GM10847 (cell line): ENCODE measurements around the gene P3H1.

ENCODE experiments used
- POLR2A ChIP-seq: IDR thresholded peaks from 2 replicates; pipeline ENCODE4 v1.6.1; 2011; ENCODE audit not compliant: insufficient read length; ENCODE audit errors: extremely low read depth

Gene P3H1

DNA sequence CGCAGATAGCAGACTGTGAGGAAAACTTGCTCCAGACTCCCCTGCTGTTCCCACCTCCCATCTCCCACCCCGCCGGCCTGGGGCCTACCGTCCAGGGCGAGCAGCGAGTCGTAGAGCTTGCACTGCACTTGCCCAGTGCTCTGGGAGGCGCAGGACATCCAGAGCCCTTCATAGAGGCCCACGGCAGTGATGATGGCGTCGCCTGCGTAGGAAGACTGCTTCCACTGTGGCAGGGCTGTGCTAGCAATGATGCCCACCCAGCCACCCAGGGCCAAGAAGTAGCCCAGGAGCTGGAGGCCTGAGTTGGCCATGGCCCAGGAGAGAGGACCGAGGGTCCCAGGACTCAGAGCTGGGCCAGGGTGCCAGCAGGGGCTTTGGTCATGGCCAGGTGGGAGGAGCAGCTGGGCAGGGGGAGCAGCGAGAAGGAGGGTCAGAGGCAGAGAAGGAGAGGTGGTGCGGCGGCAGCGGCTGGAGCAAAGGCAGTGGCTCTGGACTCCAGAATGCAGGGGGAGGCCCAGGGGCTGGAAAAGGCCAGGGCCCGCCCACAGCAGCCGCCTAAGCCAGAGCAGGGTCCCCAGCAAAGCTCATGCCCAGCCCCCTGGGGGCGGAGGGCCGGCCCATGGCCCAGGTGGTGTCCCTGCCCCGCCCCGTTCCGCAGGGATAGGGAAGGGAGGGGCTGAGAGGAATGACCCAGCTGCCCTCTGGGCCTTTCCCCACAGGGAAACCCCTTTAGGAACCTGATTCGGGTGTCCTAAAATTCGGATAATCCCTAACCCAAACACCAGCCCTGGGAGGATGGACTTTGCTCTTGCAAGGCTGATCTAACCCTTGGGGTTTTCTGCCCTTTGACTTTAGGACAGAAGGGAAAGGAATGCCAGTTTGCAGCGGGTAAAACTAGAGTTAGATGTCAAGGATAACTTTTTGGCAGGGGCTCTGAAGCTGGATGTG, 26.8 kb downstream of the P3H1 start, which contains the start of gene CLDN19:
Gene CLDN19, minus strand, starts transcription at position 484 of the 948 bp plus-strand sequence. Its CDS starts 173 bp downstream, at position 311.
- TF ChIP-seq POLR2A = no peak

DNA sequence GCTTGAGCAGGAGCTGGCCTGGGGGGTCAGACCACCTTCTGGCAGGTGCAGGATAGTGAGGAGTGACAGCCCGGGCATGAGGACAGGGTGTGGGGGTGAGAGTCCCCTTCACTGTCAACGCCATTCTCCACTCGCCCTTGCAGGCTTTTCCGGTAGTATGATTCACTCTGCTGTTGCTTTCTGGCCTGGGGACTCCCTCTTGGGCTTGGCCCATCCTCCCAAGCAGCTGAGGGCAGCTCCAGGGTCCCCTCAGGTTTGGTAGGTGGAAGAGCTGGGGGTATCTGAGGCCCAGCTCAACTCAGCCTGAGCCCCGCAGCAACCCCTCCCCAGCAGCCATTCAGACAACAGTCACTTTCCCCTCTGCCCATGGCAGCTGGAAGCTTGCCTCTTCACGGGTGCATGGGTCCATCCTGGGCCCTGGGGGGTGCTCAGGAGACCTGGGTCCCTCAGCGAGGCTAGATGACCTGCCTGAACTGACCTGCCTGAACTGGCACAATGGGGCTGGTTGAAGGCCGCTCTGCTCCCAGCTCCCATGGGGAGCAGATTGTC, 28.1 kb downstream of the P3H1 start:
- TF ChIP-seq POLR2A = no peak

DNA sequence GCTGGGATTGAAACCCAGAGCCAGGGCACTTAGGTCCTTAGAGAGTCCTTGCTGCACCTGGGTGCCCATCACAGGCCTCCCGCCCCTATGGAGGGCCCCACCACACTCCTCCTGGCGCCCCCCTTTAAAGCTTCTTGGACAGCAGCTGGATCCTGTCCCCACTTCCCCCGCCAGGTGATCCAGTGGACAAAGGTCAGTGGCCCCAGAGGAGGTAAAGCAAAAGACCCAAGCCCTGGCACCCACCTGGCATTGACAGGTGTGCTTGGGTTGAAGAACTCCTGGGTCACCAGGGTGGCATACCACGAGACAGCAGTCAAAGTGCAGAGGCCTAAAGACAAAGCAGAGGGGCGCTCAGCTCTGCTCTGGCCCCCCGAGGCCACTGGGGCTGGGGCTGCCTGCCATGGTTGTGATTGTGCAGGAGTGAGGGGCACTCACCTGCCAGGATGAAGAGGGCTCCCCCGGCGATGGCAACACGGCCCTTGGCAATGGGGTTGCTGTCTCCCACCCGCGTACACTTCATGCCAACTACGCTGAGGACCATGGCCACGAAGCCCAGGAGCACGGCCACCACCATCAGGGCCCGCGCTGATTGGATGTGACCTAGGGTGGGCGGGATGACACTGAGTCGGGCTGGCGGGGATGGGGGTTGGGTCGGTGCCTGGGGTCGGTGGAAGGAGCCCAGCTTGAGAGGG, 28.7 kb downstream of the P3H1 start:
- no peak for TF ChIP-seq POLR2A

DNA sequence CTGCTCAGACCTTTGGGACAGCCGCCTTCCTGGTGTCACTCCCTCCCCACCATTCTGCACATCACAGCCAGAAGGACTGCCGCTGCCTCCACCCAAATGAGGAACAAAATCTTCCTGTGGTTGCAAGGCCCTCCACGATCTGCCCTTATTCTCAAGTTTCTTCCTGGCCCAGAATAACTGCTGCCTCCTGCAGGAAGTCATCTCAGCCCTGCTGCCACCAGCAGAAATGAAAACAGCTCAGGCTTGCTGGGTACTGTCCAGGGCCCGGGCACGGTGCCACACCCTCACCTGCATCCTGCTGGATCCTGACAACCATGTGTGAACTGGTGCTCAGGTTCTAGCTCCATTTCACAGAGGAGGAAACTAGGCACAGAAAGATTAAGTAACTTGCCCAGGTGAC, 29.6 kb downstream of the P3H1 start:
- no peak for TF ChIP-seq POLR2A

DNA sequence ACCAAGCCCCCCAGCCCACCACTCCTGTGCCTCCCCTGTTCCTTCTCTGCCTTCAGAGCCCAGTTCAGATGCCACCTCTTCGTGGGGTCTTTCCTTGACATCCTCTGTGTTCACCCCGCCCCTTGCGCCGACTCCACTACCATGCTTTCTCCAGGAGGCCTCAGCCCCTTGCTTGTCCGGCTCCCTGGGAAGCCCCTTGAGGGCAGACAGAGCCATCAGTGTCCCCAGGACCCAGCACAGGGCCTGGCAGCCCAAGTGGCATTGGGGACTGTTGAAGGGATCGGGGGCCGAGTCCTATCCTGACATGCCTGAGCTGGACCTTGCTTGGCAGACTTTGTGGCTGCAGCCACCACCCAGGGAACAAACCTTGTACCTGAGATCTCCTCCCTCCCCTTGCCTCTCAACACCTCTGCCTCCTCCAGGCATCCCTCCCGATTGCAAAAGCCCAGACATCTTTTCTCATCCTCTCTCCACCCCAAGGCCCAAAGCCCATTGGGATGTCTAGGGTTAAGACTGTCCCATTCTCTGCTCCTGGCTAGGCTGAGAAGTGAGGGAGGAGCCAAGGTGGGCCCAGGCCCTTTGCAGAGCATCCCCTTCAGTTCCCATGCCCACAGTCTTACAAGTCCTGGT, 30.1 kb downstream of the P3H1 start:
- no peak for TF ChIP-seq POLR2A

DNA sequence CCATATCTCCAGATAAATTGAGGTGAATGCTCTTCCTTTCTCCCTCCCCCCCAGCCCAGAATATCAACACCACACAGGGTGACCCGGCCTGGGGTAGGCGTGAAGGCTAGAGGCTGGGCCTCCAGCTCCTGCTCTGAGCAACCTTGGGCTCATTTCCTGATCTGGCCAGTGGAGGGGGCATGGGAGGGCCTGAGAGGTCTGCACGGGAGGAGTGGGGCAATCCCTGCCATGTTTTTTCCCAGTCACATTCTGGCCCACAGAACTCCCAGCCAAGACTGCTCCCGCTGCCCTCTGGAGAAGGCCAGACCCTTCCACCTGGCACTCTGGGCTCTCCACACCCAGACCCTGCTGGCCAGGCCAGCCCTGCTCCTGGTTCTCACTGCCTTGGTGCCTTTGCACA, 30.7 kb downstream of the P3H1 start:
- no peak for TF ChIP-seq POLR2A

DNA sequence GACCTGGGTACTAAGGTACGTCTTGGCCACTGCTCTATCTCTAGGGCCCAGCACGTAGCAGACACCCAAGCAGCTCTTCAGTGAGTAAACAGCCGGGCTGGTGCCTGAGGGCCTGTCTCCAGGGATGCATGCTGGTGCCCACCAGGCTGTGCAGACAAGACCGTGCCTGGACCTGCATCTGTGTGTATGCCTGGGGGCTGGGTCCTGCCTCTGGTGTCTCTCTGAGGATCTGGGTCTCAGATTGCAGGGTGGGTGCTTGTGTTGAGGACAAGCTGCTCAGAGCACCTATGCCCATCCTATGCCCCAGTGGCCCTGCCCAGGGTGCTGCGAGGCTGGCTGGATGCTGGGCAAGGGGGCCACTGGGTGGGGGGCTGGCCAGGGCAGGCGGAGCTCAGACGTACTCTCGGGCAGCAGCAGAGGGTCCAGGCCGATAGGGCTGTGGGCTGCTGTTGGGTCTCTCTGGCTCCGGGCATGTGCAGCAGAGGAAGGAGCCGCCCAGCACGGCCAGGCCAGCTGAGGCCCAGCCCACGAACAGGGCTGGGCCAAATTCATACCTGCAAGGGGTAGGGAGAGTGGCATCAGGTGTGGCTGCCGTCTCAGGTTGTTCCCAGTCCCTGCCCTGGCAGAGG, 31.2 kb downstream of the P3H1 start:
- no peak for TF ChIP-seq POLR2A

DNA sequence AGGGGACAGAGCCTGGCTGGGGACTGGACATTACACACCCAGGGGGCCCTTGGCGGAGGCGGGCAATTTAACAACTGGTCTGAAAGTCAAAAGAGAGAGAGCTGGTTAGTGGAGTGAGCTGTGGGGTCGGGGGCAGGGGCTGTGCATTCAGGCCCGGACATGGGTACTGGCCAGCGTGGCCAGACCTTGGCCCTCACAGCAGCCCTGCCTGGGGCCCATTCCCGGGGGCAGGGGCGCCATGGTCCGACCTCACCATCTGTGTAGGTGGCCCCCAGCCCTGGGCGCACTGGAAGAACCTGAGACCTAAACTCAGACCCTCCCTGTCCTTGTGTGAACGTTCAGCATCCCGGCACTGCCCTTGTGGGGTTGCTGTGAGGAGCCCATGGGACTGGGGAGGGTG, 31.8 kb downstream of the P3H1 start:
- TF ChIP-seq POLR2A = no peak

DNA sequence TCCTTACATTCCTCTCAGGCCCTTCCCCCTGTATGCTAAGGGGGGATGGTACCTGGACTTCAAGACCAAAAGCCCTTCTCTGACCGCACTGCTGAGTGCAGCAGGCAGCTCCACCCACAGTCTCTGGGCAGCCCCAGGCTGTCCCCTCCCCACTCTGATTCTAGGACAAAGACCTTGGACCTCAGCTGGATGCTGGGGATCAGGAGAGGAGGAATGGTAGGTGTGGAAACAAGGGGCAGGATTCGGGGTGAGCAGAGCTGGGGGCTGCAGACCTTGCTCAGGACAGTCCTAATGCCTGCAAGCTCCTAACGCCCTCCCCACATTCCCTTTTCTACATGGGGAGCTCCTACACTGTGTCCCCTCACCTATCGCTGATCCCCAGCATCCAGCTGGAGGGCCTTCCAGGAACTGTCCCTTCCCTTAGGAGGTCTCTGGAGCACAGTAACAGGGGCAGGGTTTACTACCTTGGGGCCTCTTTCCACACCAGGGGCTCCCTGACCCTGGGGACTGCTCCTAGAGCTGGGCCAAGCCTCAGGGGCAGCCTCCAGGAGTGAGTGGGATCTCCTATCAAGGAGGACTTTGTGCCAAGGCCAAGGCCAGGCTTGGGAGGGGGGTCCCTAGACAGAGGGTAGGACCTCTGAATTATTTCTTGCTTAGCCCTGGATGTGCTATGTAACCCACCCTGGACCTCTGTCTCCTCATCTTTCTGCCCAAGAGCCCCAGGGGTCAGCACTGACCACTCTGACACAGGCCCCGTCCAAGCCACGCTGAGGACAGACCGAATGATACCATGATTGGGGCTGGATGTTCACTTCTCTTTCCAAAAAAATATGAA, 32.4 kb downstream of the P3H1 start:
- TF ChIP-seq POLR2A = no peak

DNA sequence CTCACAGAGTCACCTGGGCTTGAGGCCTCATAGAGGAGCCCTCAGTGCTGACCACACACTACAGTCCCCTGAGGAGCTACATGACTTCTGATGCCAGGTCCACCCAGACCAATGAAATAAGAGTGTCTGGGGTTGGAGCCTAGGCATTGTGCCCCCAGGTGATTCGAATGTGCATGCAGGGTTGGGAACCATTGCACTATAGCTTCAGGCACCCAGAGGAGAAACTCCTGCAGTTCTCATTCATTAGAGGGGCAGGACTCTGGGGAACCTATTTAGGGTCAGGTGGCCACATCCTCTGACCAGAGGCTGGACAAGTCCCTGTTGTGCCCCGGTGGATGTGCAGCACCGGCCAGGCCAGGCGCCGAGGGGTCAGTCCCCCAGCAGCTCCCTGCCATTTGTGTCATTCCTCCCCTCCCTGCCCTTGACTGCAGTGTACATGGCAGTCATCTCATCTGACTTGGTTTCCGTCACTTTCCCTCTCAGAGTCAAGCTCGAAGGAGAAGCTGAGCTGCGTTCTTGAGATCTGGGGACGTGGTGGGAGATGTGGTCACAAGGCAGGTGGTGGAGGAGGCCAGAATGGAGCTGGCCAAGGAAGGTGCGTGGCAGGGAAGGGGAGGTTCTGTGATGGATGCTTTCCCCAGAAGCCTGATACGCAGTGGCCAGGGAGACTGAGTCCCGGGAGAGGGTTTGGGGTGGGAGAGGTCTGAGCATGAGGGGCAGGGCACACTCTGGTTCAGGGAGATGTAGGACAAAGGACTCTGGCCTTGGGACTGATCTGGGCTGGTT, 33.2 kb downstream of the P3H1 start:
- no peak for TF ChIP-seq POLR2A

DNA sequence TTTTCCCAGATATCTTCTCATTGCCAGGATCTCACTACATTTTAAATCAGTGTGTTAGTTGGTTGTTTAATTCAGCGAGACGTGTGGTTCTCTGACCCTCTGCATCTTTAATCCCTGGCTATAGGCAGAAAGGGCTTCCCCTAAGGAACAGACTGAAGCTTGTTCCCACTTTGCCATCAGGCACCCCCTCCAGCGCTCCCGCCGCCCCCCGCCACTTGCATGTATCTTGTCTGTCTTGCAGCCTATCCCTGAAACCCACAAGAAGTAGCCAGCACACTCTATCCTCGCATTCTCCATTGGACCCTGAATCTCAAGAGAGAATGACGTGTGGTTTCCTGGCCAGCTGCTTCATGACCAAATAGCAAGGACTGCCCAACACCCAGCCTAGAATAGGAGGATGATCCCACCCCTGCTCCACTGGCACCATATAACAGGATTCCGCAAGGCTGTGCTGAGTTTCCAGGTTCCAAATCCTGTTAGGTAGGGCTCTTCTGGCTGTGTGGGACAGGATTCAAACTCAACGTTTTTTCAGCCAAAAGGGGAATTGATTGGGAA, 34.6 kb downstream of the P3H1 start:
- no peak for TF ChIP-seq POLR2A

DNA sequence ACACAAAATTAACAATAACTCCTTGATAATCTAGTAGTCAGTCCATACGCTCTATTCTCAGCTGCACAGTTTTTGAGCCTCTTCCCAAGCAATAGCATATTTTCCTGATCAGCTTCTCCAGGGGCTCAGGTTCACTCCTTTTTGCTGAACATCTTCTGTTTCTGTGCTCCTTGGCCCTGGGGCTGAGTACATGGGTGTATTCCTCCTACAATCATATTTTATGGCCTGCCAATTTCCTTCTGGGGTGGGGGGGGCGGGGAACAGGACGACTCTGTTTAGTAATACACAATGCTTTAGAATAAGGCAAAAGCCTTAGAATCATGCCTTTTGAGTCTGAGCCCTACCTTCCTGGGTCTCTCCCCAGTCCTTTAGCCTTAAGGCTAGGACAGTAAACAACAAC, 35.2 kb downstream of the P3H1 start:
- no peak for TF ChIP-seq POLR2A

DNA sequence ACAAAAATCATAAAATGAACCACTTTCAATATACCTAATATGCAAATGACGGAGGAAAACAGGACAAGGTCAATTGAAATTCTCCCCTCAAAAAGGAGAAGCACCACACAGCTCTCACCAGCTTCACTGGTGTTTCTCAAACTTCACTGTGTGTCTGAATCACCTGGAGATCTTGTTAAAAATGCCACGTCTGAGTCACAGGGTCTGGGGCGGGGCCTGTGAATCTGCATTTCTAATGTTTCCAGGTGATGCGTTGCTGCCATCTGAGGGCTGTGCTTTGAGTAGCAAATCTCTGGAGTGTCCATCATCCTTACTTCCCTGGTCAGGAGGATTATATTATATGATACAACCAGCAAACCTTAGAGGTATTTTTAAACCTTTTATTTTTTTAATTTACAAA, 35.8 kb downstream of the P3H1 start:
- TF ChIP-seq POLR2A = no peak
